SK-N-SH (cell line): ENCODE data around the gene GNAT1.

Source experiments
- EP300 ChIP-seq, 2 experiments: IDR thresholded peaks; 2 replicates each; pipeline versions ENCODE4 v1.4.0 to v1.6.1; 2012; ENCODE audit warnings: borderline replicate concordance in 1 of 2, low read depth in 1 of 2, low read length in 1 of 2
- NRF1 ChIP-seq: IDR thresholded peaks from 2 replicates; pipeline ENCODE4 v1.6.1; 2012; ENCODE audit warnings: low read depth, mild to moderate bottlenecking, low read length
- RCOR1 ChIP-seq: fragments of 150-350 bp; IDR thresholded peaks from 2 replicates; pipeline ENCODE4 v1.6.1; 2017; ENCODE audit warnings: antibody characterized with exemption, low read length
- TAF1 ChIP-seq: IDR thresholded peaks from 2 replicates; pipeline ENCODE4 v1.6.1; 2012; ENCODE audit warnings: low read depth, mild to moderate bottlenecking, low read length, moderate library complexity, borderline replicate concordance
- TF ChIP-seq, protein P1 (sequence below): fragments of 200-600 bp; sonication (generic); IDR thresholded peaks from 2 replicates; pipeline ENCODE4 v1.6.1; 2017; ENCODE audit warnings: antibody characterized with exemption, mild to moderate bottlenecking, moderate library complexity

DNA sequence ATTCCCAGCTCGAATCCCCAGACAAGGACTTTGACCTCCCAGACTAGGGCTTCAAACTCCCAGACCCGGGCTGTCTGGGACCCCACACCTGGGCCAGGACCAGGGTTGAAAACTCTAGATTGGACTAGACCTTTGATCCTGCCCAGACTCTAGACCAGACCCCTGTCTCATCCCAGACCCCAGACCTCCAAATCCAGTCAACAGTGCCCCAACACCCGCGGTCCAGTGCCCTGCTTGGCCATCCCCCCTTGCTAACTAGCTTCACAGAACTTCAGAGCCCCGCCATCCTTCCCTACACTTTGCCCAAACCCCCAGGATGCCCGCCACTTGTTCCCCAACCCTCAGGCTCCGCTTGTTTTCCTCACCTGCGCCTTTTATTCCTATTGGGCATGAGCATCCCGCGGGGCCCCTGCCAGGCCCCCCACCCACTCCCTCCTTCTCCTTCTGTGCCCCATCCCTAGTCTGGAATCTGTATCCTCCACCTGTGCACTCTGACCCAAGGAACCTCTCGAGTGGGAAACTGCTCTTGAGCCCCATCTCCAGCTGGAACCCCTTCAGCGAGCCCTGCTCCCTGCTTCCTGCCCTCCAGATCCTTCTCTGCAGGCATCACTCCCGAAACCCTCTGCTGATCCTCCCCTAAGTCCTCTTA lies 45.2 kb downstream of the GNAT1 start:
- TF ChIP-seq TAF1 (no peak), EP300 (IDR thresholded peaks at IDR 0.05; ENCODE audit: borderline replicate concordance in 1 of 2, low read depth in 1 of 2, low read length in 1 of 2) (no peak), NRF1 (no peak), RCOR1 (no peak)
- TF ChIP-seq, protein P1, sequence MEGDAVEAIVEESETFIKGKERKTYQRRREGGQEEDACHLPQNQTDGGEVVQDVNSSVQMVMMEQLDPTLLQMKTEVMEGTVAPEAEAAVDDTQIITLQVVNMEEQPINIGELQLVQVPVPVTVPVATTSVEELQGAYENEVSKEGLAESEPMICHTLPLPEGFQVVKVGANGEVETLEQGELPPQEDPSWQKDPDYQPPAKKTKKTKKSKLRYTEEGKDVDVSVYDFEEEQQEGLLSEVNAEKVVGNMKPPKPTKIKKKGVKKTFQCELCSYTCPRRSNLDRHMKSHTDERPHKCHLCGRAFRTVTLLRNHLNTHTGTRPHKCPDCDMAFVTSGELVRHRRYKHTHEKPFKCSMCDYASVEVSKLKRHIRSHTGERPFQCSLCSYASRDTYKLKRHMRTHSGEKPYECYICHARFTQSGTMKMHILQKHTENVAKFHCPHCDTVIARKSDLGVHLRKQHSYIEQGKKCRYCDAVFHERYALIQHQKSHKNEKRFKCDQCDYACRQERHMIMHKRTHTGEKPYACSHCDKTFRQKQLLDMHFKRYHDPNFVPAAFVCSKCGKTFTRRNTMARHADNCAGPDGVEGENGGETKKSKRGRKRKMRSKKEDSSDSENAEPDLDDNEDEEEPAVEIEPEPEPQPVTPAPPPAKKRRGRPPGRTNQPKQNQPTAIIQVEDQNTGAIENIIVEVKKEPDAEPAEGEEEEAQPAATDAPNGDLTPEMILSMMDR = no peak
